ENCODE data around the gene DR1. TPM values are rescaled to one million over a fixed set of nuclear protein-coding genes. Genes with fewer than 3 reads are reported as not detected.
A peak's percentile ranks its signal among the peaks of the same experiment; 100 is the strongest.

DR1 gene
- total and polyA plus RNA-seq, 2 of the 13 experiments (the other 11 are each of a cell fraction or from before 2014, with no cell fraction given), result 17.8 to 42.3 TPM

DNA sequence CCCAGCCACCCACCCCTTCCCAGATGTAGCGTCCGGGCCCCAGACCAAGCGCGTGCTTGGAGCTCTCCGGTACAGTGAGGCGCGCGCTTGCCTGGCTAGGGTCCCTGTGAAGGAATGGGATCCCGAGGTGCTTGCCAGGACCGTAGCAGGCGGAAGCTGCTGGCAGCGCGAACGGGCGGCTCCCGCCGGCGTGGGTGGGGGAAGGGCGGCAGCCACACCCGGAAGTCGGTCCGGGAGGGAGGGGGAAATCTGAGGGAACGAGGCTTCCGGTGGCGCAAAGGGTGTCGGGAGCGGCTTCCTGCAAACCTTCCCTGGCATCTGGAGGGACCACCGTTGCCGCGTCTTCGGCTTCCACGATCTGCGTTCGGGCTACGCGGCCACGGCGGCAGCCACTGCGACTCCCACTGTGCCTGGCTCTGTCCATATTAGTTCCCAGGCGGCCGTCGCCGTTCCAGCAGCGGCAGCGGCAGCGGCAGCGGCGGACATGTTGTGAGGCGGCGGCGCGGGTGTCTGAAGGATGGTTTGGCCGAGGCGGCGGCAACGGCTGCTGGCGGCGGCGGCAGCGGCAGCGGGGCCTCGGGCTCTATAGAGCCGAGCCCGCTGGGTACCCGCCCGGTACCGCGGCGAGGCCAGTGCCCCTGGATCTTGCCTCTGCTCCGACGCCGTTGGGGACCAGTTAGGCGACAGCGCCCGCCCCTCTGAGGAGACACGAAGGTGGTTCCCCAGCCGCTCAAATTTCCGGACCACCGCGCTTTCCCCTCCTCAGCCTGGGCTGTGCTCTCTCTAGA, at the start of gene DR1 (continued):
- TF ChIP-seq, protein P1, sequence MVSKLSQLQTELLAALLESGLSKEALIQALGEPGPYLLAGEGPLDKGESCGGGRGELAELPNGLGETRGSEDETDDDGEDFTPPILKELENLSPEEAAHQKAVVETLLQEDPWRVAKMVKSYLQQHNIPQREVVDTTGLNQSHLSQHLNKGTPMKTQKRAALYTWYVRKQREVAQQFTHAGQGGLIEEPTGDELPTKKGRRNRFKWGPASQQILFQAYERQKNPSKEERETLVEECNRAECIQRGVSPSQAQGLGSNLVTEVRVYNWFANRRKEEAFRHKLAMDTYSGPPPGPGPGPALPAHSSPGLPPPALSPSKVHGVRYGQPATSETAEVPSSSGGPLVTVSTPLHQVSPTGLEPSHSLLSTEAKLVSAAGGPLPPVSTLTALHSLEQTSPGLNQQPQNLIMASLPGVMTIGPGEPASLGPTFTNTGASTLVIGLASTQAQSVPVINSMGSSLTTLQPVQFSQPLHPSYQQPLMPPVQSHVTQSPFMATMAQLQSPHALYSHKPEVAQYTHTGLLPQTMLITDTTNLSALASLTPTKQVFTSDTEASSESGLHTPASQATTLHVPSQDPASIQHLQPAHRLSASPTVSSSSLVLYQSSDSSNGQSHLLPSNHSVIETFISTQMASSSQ (IDR thresholded peaks at IDR 0.05; ENCODE audit: low read depth), result no peak; the same call in 1 of the 2 replicates
- TF ChIP-seq, protein P1 (CRISPR knock-in tag; IDR thresholded peaks at IDR 0.05; ENCODE audit: borderline replicate concordance), result peak; percentile 84
- peak; percentile 77; the same call in 1 of the 2 replicates for TF ChIP-seq MIER3 (CRISPR knock-in tag; IDR thresholded peaks at IDR 0.05; ENCODE audit: borderline replicate concordance)
- peak; percentile 58 for TF ChIP-seq SKI (IDR thresholded peaks at IDR 0.05; ENCODE audit: partially characterized antibody)
- TF ChIP-seq MLLT10 (CRISPR knock-in tag; IDR thresholded peaks at IDR 0.05), result no peak
- peak; percentile 78; the same call in 1 of the 2 replicates for TF ChIP-seq ZNF768 (CRISPR knock-in tag; IDR thresholded peaks at IDR 0.05)
- 0 out of 2 replicates have a peak, but pooled peaks have one; percentile 57 for TF ChIP-seq HNRNPL (IDR thresholded peaks at IDR 0.05; ENCODE audit: low read depth, low read length)
- peak; percentile 98; the same call in 1 of the 2 replicates for TF ChIP-seq ZNF776 (CRISPR knock-in tag; IDR thresholded peaks at IDR 0.05)
- TF ChIP-seq, protein P2, sequence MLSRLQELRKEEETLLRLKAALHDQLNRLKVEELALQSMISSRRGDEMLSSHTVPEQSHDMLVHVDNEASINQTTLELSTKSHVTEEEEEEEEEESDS (CRISPR knock-in tag; IDR thresholded peaks at IDR 0.05; ENCODE audit: borderline replicate concordance), result no peak; the same call in 1 of the 2 replicates
- TF ChIP-seq RNF2 (conservative IDR thresholded peaks at IDR 0.05; ENCODE audit: low read depth), result 0 out of 2 replicates have a peak, but pooled peaks have one; percentile 38
- TF ChIP-seq, protein P3, sequence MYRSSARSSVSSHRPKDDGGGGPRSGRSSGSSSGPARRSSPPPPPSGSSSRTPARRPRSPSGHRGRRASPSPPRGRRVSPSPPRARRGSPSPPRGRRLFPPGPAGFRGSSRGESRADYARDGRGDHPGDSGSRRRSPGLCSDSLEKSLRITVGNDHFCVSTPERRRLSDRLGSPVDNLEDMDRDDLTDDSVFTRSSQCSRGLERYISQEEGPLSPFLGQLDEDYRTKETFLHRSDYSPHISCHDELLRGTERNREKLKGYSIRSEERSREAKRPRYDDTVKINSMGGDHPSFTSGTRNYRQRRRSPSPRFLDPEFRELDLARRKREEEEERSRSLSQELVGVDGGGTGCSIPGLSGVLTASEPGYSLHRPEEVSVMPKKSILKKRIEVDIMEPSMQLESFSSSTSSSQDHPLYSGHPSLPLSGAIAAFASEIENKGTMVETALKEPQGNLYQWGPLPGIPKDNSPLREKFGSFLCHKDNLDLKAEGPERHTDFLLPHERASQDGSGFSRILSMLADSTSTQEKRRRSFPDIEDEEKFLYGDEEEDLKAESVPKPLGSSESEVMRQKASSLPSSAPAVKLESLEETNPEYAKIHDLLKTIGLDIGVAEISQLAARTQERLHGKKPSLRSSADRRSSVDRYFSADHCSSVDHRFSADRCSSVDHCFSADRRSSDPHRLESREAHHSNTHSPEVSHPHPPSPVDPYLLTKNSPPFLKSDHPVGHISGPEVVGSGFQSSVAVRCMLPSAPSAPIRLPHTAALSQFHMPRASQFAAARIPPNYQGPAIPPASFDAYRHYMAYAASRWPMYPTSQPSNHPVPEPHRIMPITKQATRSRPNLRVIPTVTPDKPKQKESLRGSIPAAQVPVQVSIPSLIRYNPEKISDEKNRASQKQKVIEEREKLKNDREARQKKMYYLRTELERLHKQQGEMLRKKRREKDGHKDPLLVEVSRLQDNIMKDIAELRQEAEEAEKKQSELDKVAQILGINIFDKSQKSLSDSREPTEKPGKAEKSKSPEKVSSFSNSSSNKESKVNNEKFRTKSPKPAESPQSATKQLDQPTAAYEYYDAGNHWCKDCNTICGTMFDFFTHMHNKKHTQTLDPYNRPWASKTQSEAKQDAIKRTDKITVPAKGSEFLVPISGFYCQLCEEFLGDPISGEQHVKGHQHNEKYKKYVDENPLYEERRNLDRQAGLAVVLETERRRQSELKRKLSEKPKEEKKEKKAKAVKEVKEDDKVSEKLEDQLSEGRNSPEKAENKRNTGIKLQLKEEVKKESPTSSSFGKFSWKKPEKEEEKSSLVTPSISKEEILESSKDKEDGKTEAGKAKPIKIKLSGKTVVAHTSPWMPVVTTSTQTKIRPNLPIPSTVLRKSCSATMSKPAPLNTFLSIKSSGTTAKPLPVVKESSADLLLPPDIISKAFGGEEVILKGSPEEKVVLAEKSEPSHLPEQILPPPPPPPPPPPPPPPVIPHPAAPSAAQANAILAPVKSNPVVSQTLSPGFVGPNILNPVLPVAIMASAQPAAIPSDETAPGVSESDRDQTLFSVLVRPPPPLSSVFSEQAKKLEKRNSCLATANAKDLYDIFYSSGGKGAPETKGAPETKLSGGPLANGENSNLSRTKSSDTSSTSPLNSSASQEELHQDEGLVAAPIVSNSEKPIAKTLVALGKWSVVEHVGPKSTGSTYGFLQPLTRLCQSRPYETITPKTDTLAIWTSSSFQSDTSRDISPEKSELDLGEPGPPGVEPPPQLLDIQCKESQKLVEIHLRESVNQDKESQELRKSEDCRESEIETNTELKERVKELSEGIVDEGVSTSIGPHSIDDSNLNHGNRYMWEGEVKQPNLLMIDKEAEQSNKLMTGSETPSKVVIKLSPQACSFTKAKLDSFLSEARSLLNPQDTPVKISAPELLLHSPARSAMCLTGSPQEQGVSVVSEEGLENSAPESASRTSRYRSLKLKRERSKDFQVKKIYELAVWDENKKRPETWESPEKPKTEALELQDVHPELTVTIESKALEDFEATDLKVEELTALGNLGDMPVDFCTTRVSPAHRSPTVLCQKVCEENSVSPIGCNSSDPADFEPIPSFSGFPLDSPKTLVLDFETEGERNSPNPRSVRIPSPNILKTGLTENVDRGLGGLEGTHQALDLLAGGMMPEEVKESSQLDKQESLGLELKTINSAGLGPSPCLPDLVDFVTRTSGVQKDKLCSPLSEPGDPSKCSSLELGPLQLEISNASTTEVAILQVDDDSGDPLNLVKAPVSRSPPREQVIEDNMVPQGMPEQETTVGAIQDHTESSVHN (CRISPR knock-in tag; IDR thresholded peaks at IDR 0.05), result 0 out of 2 replicates have a peak, but pooled peaks have one; percentile 81
- TF ChIP-seq YY1 (IDR thresholded peaks at IDR 0.05; ENCODE audit: insufficient read depth, insufficient replicate concordance, low read depth, low read length), result peak; percentile 87
- TF ChIP-seq RFX5 (IDR thresholded peaks at IDR 0.05; ENCODE audit: low read depth, low read length), result no peak

Measured in HepG2 (cell line).